Measurements from ENCODE around the gene UBALD1. TPM values are rescaled to one million over a fixed set of nuclear protein-coding genes. Genes with fewer than 3 reads are reported as not detected.

UBALD1 gene
- total and polyA plus RNA-seq, 10 of the 15 experiments (the other 5 are each of a cell fraction or from before 2014, with no cell fraction given) = 0.05 to 32.7 (median 5.1) TPM

- peaks cover 58% of the 10 kb centered on the region for H3K79me2 ChIP-seq (ENCODE audit: control insufficient read depth, insufficient read depth, low read length)
- SMC1A ChIA-PET (ENCODE audit: uncharacterized antibody, unreplicated experiment) = no interaction called here
- 100% methylated on average over 5 of the region's 9 CpGs for WGBS (ENCODE audit: insufficient coverage, insufficient replicate concordance, low lambda C conversion rate, missing lambda C conversion rate)
- TF ChIP-seq, protein P1, sequence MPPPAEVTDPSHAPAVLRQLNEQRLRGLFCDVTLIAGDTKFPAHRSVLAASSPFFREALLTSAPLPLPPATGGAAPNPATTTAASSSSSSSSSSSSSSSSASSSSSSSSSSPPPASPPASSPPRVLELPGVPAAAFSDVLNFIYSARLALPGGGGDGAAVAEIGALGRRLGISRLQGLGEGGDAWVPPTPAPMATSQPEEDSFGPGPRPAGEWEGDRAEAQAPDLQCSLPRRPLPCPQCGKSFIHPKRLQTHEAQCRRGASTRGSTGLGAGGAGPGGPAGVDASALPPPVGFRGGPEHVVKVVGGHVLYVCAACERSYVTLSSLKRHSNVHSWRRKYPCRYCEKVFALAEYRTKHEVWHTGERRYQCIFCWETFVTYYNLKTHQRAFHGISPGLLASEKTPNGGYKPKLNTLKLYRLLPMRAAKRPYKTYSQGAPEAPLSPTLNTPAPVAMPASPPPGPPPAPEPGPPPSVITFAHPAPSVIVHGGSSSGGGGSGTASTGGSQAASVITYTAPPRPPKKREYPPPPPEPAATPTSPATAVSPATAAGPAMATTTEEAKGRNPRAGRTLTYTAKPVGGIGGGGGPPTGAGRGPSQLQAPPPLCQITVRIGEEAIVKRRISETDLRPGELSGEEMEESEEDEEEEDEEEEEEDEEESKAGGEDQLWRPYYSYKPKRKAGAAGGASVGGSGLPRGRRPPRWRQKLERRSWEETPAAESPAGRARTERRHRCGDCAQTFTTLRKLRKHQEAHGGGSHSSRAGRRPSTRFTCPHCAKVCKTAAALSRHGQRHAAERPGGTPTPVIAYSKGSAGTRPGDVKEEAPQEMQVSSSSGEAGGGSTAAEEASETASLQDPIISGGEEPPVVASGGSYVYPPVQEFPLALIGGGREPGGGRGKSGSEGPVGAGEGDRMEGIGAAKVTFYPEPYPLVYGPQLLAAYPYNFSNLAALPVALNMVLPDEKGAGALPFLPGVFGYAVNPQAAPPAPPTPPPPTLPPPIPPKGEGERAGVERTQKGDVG (CRISPR knock-in tag; IDR thresholded peaks at IDR 0.05) = no peak
- TF ChIP-seq BRCA1 (IDR thresholded peaks at IDR 0.05; ENCODE audit: low read depth, low read length) = no peak
- no peak for TF ChIP-seq NFYA (IDR thresholded peaks at IDR 0.05; ENCODE audit: borderline replicate concordance, low read depth, low read length)
- TF ChIP-seq, protein P2, sequence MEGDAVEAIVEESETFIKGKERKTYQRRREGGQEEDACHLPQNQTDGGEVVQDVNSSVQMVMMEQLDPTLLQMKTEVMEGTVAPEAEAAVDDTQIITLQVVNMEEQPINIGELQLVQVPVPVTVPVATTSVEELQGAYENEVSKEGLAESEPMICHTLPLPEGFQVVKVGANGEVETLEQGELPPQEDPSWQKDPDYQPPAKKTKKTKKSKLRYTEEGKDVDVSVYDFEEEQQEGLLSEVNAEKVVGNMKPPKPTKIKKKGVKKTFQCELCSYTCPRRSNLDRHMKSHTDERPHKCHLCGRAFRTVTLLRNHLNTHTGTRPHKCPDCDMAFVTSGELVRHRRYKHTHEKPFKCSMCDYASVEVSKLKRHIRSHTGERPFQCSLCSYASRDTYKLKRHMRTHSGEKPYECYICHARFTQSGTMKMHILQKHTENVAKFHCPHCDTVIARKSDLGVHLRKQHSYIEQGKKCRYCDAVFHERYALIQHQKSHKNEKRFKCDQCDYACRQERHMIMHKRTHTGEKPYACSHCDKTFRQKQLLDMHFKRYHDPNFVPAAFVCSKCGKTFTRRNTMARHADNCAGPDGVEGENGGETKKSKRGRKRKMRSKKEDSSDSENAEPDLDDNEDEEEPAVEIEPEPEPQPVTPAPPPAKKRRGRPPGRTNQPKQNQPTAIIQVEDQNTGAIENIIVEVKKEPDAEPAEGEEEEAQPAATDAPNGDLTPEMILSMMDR (IDR thresholded peaks at IDR 0.05 in 2 of 3, conservative IDR thresholded peaks at IDR 0.05 in 1 of 3; ENCODE audit: control insufficient read depth in 2 of 3, extremely low read depth in 1 of 3, insufficient read depth in 1 of 3, low read depth in 3 of 3, low read length in 3 of 3) = no peak
- TF ChIP-seq ESRRA (IDR thresholded peaks at IDR 0.05; ENCODE audit: low read length) = no peak
- no peak for TF ChIP-seq IRF3 (IDR thresholded peaks at IDR 0.05)
- TF ChIP-seq ZNF384 (IDR thresholded peaks at IDR 0.05; ENCODE audit: borderline replicate concordance, low read depth, low read length) = no peak
- TF ChIP-seq FOXK2 (IDR thresholded peaks at IDR 0.05) = no peak
- TF ChIP-seq IRF5 (IDR thresholded peaks at IDR 0.05; ENCODE audit: borderline replicate concordance) = no peak
- TF ChIP-seq STAT1 (conservative IDR thresholded peaks at IDR 0.05) = no peak
- no peak for TF ChIP-seq JUND (IDR thresholded peaks at IDR 0.05; ENCODE audit: low read depth, low read length)
- TF ChIP-seq EP300 (IDR thresholded peaks at IDR 0.05; ENCODE audit: borderline replicate concordance in 1 of 2, control insufficient read depth in 1 of 2, low read depth in 2 of 2, low read length in 2 of 2) = no peak
- no peak for TF ChIP-seq MLLT1 (IDR thresholded peaks at IDR 0.05)
- H3K4me3 ChIP-seq = no peak overlapping the region
- no peak overlapping the region for H3K4me2 ChIP-seq (ENCODE audit: control insufficient read depth, insufficient read depth)
- H3K27me3 ChIP-seq (replicated peaks in 1 of 2; ENCODE audit: control insufficient read depth in 2 of 2, insufficient read depth in 2 of 2, low read length in 1 of 2) = no peaks in the 10 kb centered on the region
- intact Hi-C loops (cut with micrococcal nuclease; ENCODE audit: unreplicated experiment) (no loop called here), in situ Hi-C loops (cut with MboI) (no loop called here)
- ATAC-seq (no peak), FAIRE-seq (no peak), DNase-seq (ENCODE audit: low read depth, low spot score) (no peak)
- no peaks in the 10 kb centered on the region for H4K20me1 ChIP-seq (ENCODE audit: control insufficient read depth, insufficient read depth)
- H2AFZ ChIP-seq (ENCODE audit: control insufficient read depth, low read depth, low read length) = no peak overlapping the region
- peaks cover 16% of the 10 kb centered on the region for H3K4me1 ChIP-seq (ENCODE audit: control insufficient read depth, insufficient read depth, low read length)
- no peak overlapping the region for H3K27ac ChIP-seq (ENCODE audit: control insufficient read depth, insufficient read depth)
- BruUV-seq (replicated peaks) = no TSS peak
- peaks cover 2% of the 10 kb centered on the region; the same call in 1 of the 3 replicates for H3K9me3 ChIP-seq (replicated peaks; ENCODE audit: control insufficient read depth, insufficient read depth, low read length)
- H3K9ac ChIP-seq (ENCODE audit: control insufficient read depth, insufficient read depth, low read length) = no peak overlapping the region
- H3K36me3 ChIP-seq (ENCODE audit: control insufficient read depth in 2 of 2, insufficient read depth in 2 of 2, low read length in 1 of 2) = 0 out of 4 replicates have a peak, but pooled peaks cover 0 to 2% of the 10 kb centered on the region in 2 experiments
- RAD21 ChIA-PET (ENCODE audit: unreplicated experiment) = no interaction called here
- CTCF ChIA-PET = no interaction called here
- POLR2A ChIA-PET = interaction anchor here (0.6 to 1.4 kb wide), 3 partner anchors 12 to 122 kb away, joined by 3 to 6 read pairs (median 3); no protein-coding TSS in a partner anchor
These were observed 13.6 kb upstream of the UBALD1 start for GRCh38 chr16:4628283-4628682.

Measured in GM12878 (cell line).